ENCODE measurements around the gene RAB31.

RAB31 gene

GRCh38 chr18:9706081-9706935 is 1.8 kb upstream of the RAB31 start (continued):
- peak; percentile 78 for TF ChIP-seq ATF2 (tag by site-specific recombination; IDR thresholded peaks at IDR 0.05; ENCODE audit: low read depth)
- TF ChIP-seq ZBTB7A (tag by site-specific recombination; IDR thresholded peaks at IDR 0.05; ENCODE audit: low read depth): no peak
- TF ChIP-seq SCRT1 (tag by site-specific recombination; IDR thresholded peaks at IDR 0.05; ENCODE audit: borderline replicate concordance): no peak
- TF ChIP-seq PRDM2 (tag by site-specific recombination; IDR thresholded peaks at IDR 0.05; ENCODE audit: borderline replicate concordance): no peak
- no peak for TF ChIP-seq ZNF391 (tag by site-specific recombination; IDR thresholded peaks at IDR 0.05; ENCODE audit: borderline replicate concordance, low read depth)
- TF ChIP-seq ZBTB20 (tag by site-specific recombination; IDR thresholded peaks at IDR 0.05): 0 out of 2 replicates have a peak, but pooled peaks have one; percentile 28
- no peak for TF ChIP-seq PRDM6 (tag by site-specific recombination; IDR thresholded peaks at IDR 0.05)
- TF ChIP-seq ZNF510 (tag by site-specific recombination; IDR thresholded peaks at IDR 0.05; ENCODE audit: insufficient replicate concordance): no peak
- no peak for TF ChIP-seq REPIN1 (tag by site-specific recombination; IDR thresholded peaks at IDR 0.05; ENCODE audit: low read depth)
- TF ChIP-seq ZNF549 (tag by site-specific recombination; IDR thresholded peaks at IDR 0.05): no peak
- TF ChIP-seq ZNF670 (tag by site-specific recombination; IDR thresholded peaks at IDR 0.05; ENCODE audit: low read depth): no peak
- TF ChIP-seq GLI4 (tag by site-specific recombination; IDR thresholded peaks at IDR 0.05): no peak
- peak; percentile 27; the same call in 1 of the 2 replicates for TF ChIP-seq ZEB2 (tag by site-specific recombination; IDR thresholded peaks at IDR 0.05)
- TF ChIP-seq KLF8 (tag by site-specific recombination; IDR thresholded peaks at IDR 0.05): no peak
- TF ChIP-seq KLF17 (tag by site-specific recombination; IDR thresholded peaks at IDR 0.05): no peak
- no peak for TF ChIP-seq ZNF692 (tag by site-specific recombination; IDR thresholded peaks at IDR 0.05)
- no peak for TF ChIP-seq BCL6B (tag by site-specific recombination; IDR thresholded peaks at IDR 0.05)
- TF ChIP-seq ZNF600 (tag by site-specific recombination; IDR thresholded peaks at IDR 0.05): 0 out of 2 replicates have a peak, but pooled peaks have one; percentile 15
- TF ChIP-seq KLF7 (tag by site-specific recombination; IDR thresholded peaks at IDR 0.05; ENCODE audit: borderline replicate concordance): no peak
- TF ChIP-seq PRDM10 (tag by site-specific recombination; IDR thresholded peaks at IDR 0.05): peak; percentile 69
